Muscle of arm (tissue), 12 donors: Measurements from ENCODE around the gene PSORS1C2. TPM values are rescaled to one million over a fixed set of nuclear protein-coding genes. Genes with fewer than 3 reads are reported as not detected.
A peak's percentile ranks its signal among the peaks of the same experiment; 100 is the strongest.

Source experiments
- DNase-seq: peaks from one replicate; pipeline ENCODE4 v3.0.0-alpha.2; 2013
- polyA plus RNA-seq, 12 donors: library from polyadenylated mRNA; unstranded; fragments of 120-200 nt; gene quantifications; one replicate each; pipeline ENCODE4 v1.2.1, GENCODE V29; 2013; ENCODE audit not compliant: insufficient read length in 12 of 12

PSORS1C2 gene
- polyA plus RNA-seq, 12 donors: 0.16 to 0.85 (median 0.19) TPM; not detected in 7

DNA sequence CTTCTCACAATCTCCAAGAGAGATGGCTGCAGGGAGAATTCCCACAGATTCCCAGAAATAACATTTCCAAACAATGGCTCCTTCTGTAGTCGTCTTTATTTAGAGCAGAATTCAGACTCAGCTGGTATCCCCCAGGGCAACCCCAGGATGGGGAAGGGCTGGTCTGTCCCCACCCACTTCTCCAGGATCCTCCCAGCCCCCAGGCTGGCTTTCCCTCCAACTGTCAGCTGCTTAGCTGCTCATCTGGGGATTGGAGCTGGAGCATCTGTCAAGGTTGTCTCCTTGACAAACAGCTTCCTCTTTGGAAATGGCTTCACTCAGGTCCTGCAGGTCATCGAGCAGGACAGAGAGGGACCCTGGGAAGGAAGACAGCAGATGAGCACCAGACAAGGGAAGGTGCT, 3.5 kb upstream of the PSORS1C2 start:
- peak; percentile 29 for DNase-seq

DNA sequence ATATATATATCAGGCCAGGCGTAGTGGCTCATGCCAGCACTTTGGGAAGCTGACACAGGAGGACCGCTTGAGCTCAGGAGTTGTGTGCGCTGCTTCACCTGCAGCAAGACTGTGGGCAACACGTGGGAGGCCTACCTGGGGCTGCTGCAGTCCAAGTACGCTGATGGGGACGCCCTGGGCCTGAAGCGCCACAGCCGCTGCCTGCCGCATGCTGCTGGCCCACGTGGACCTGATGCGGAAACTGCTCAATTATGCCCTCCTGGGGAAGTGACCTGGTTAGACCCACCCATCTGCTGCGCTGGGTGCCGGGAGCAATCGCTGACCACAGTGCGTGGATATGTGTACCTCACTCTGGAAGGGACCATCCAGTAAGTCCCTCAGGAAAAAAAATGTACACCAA, 1.8 kb upstream of the PSORS1C2 start:
- no peak for DNase-seq

DNA sequence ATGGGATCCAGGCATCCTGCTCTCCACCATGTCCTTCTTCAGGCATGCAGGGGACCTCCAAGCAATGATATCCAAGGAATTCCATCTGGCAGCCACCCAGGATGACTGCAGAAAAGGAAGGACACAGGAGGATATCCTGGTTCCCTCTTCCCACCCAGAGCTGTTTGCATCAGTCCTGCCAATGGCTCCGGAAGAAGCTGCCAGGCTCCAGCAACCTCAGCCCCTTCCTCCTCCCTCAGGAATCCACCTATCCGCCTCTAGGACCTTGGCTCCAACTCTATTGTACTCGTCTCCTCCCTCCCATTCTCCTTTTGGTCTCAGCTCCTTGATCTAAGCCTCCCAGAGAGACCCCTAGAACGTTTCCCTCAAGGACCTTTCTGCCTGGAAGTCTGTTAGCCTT, 733 bp upstream of the PSORS1C2 start:
- DNase-seq: no peak

DNA sequence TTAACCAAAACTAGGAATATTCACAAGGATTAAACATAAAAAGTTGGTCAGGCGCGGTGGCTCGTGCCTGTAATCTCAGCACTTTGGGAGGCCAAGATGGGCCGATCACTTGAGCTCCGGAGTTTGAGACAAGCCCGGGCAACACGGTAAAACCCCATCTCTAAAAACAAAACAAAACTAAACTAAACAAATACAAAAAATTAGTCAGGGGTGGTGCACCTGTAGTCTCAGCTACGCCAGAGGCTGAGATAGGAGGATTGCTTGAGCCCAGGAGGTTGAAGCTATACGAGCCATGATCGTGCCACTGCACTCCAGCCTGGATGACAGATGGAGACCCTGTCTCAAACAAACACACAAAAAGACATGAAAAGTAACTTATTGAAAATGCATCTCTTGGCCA, 3.2 kb downstream of the PSORS1C2 start:
- no peak for DNase-seq

DNA sequence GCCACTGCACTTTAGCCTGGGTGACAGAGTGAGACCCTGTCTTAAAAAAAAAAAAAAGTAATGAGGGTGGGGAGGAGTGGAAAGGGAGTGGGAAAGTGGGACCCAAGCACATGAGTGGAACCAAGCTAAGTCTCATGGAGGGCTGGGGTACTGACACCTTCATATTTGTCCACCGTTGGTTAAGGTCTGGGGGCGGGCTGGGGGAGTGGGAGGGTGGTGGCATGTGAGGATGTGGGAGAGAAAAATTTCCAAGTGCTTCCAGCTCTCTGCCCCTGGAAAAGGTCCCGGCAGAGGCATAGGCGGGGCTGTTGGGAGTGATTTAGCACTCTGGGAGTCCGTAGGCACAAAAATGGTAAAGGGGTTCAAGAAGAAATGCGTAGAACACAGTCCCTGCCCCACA, 6.1 kb downstream of the PSORS1C2 start:
- no peak for DNase-seq

DNA sequence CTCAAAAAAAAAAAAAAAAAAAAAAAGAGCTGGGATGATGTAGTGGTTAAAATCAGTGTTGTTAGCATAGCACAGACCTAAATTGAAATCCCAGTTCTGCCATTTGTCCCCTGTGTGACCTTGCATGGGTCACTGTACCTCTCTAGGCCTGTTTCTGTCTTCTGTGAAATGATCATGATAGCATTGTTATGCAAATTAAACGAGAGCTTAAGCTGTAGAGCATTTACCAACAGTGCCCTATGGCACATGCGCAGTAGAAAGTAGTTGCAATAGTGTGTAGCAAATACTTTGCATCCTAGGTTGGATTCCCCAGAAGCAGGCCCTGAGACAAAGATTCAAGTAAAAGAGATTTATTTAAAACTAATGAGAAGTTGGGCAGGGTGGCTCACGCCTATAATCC, 7.3 kb downstream of the PSORS1C2 start:
- no peak for DNase-seq

DNA sequence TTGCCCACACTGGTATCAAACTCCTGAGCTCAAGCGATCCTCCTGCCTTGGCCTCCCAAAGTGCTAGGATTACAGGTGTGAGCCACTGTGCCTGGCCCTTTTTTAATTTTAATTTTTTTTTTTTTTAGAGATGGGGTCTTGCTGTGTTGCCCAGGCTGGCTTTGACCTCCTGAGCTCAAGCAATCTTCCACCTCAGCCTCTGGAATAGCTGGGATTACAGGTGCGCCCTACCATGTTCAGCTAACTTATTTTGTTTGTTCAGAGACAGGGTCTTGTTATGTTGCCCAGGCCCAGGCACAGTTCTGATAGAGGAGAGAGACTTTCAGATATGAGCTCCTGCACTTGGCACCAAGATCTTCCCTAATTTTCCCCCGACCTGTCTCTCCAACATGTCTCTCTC, 8.1 kb downstream of the PSORS1C2 start:
- no peak for DNase-seq

DNA sequence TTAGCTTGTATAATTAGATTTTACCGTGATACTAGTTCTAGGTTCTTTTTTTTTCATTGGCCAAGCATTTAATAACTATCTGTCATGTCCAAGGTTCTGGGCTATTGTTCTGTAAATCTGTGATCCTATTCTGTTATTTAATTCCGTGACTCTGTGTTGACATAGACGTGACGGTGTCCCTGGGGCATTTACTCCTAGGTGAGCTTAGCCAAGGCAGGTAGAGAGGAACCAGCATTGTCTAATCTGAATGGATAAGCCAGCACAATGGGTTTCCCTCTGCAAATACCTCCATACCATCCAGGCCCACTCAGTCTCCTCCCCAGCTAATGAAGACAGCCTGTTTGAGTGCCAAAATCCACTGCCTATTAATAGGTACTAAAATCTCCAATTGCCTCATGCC, 9.7 kb downstream of the PSORS1C2 start:
- DNase-seq: no peak

DNA sequence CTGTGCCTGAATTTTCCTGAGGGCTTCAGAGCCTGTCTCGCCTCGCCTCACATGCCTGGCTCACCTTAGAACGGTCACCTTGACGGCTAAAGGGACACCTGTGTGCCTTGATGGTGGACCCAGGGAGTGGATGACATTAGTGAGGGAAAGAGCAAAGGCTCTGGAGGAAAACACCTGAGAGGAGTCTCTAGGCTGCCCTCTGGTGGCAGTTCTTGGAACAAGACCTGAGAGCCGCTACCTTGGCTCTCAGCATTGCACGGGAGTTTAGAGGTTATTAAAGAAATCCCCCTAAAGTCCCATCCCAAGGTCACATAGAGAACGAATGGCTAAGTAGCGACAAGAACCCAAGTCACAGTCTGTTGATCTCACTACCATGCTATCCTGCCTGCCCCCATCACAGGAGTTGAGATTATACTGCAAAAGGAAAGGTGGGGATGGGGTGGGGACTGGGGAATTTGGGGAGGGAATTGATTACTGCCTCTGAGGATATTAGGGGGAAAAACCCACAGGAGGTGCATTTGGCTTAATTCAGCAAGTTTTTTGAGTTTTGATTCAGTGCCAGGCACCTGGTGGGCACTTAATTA, 10.7 kb downstream of the PSORS1C2 start:
- DNase-seq: no peak

DNA sequence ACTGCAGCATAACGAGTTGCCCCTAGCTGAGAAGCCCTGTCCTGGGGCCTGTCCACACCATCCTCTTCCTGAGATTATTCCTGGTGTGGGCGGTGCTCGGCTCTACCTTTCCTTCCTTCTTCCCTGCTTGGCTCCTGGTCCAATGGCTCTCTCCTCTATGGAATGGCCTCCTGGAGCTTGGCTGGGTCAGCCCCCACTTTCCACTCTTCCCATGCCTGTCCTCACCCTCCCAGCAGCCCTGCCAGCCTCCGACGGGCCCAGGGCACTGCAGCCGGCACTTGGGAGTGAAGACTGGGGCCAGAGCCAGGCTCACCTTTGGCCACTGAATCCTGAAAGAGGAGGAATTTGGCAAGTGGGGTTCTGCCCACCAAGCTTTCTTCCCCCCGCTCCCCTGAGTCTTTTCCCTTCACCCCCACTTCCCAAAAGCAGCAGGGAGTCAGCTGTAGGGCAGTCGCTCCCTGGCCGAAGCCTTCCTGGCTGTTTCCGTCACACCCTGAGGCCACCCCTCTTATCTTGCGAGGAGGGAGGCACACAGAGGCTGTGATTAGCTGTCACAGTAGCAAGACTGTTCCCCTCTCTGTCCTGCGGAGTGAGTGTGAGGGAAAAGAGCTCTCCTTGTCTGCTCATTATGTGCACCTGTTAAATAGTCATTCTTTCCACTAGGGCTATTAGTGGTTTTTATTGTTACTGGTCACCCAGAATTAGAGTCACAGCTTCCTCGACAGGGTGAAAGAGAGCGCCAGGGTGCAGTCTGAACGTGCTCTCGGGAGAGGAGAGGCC, 12.3 kb downstream of the PSORS1C2 start:
- no peak for DNase-seq

DNA sequence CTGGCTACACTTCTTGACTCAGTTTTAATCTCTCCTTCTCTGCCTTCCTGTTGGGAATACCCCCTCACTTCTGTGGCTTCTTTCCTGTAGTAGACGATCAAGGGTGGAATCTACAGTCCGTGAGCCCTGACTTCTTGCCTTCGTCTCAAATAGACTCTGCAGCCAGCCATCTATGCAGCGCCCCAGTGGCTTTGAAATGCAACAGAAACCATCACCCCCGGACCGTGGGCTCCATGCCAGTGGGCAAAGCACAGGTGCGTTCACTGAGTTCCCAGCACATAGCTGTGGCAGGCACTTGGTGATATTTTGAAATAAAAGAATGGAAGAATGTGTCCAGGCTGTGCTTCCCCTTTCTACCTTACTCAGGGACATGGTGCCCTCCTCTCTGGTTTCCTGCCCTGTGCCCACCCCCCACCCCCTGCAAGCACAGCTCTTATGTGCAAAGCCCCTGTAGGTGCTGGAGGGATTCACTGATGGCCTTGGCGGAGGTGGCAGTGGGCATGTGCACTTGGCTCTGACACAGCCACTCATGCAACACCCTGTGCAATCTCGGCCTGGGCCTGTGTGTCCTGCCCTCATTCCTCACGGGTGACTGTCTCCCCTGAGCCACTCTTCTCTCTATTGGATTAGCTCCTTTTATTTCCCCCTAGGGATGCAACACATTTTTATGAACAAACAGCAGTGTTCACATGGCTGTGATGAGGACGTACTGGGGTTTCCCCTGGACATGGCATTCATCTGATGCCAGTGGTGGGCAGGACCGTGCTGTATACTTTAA, 13.1 kb downstream of the PSORS1C2 start:
- DNase-seq: no peak

DNA sequence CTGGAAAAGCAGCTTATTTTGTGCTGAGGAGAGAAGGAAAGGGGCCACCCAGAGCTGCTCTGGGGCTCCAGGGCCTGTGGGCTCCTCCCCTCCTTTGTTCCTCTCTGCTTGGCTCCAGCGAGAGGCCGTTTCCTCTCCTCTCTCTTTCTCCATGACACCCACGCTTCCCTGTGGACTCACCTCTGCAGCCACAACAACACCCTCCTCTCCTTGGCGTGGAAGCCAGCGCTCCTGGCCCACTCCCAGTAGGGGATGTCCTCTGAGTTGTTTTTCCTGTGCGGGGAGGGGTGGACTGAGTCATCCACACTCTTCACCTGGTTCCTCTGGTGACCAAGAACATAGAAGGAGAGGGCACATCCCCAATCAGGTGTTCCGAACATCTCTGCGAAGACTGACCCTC, 13.7 kb downstream of the PSORS1C2 start:
- DNase-seq: peak; percentile 59

DNA sequence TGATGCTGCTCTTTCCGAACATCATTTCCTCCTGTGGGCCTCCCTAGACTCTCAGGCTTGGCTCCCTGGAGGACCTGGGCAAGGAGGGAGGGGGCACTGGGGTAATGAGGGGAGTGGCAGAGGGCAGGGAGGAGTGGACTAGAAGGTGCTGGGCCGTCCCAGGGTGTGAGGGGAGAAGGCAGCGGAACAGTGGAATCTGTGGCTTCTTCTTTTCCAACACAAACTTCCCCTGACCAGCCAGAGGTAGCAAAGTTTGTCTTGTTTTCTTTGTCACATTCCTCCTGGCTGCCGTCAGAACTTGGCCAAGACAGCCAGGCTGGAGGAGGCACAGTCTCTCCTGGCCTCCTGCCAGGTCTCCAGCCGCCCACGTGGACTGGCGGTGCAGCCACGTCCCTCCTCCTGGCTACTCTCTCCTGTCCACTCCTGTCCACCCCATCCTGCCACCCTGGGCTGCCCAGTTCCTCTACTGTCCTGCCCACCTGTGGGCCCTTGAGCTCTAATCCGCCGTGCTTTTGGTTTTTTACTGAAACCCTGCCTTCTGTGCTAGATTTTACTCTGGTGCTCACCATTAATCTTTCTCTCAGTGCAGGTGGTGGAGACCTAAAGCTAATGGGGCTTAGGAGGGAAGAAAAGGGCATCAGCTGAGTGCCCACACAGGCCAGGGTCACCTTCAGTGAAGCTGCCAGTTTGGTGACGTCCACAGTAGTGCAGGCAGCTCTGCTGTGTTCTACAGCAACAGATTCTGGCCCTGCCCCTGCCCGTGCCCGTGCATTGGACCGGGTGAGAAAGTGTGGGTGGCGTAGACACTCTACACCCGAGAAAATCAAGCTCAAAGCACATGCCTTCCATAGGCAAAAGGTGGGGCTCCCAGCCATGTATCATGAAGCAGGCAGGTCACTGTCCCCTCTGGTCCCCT, 15.8 kb downstream of the PSORS1C2 start:
- DNase-seq: peak; percentile 75

DNA sequence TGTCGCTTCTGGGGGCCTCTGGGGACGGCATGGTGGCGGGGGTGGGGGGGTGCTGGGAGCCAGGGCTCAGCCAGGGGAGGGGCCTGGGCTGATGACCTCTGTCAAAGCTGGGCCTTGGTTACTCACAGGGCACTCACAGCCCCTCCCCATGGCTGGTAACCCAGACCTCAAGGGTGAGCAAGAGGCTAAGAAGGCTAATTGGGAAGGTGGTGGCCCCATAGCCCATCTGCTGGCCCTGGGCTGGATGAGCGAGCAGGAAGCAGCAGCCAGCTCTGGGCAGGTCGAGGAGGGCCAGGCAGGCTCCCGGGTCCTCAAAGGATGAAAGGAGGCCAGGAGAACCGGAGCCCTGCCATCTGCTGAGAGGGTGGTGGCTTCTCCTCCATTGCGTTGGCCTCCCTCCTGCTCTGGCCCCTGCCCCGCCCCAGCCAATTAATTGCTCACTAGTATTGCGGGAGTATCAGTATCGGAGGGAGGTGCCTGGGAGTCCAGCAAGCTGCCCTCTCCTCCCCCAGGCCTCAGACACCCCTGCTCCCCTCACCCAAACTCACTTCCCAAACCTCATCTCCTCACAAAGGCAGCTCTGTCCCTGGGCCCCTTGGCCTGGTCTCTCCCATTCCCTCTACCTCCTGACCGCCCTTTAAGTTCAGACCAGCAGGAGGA, 17.6 kb downstream of the PSORS1C2 start:
- DNase-seq: no peak

DNA sequence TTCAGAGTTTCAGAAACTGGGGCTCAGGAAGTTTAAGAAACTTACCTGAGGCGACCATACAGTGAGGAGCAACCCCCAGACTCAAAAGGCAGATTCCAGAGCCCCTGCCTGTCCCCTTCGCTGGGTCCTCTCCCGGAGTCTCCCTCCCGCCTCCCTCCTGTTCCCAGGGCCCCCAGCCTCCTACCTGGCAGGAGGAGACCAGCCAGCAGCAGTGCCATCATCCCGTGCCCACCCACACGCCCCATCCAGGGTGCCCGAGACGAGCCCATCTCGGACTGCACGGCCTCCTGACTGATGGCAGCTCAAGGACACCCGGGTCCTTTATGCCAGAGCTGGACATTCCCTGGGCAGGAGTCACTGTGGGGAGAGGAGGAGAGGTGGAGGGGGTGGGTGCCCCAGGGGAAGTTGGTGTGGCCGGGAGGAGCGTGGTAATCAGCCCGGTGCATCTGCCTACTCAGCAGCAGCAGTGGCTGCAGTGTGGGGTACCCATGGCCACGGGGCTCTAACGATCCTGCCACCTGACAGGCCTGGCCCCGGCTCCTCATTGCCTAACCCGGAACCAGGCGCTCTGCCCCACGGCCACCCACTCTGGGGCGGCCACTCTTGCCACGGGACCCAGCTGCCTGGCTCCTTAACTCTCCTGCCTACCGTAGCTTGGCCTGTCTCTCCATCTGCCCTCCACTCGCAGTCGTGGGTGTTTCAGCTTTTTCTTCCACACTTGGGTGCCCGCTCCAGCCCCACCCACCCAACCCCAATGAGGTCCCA, 18.5 kb downstream of the PSORS1C2 start, which contains the start of gene CDSN:
TSS of gene CDSN (minus strand) at position 296 of the 765 bp plus-strand sequence. CDS start at position 269, 27 bp downstream.
- no peak for DNase-seq

DNA sequence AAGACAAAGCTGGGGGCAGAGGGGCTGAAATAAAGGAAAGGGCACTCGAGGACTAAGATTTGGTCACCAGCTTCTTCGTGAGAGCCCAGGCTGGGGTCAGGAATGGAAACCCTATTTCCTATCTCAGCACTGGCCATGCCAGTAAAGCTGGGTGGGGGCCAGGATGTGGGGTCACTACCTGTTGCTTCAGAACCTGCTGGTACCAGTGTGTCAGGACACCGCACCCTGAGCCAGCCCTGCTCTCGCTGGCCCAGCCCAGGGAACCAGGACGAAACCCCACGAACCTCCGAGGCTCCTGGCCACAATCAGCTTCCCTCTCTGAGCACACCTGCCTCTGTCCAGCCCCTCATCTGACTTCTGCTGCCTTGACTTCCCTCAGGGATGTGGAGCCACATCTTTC, 20.7 kb downstream of the PSORS1C2 start:
- DNase-seq: no peak

DNA sequence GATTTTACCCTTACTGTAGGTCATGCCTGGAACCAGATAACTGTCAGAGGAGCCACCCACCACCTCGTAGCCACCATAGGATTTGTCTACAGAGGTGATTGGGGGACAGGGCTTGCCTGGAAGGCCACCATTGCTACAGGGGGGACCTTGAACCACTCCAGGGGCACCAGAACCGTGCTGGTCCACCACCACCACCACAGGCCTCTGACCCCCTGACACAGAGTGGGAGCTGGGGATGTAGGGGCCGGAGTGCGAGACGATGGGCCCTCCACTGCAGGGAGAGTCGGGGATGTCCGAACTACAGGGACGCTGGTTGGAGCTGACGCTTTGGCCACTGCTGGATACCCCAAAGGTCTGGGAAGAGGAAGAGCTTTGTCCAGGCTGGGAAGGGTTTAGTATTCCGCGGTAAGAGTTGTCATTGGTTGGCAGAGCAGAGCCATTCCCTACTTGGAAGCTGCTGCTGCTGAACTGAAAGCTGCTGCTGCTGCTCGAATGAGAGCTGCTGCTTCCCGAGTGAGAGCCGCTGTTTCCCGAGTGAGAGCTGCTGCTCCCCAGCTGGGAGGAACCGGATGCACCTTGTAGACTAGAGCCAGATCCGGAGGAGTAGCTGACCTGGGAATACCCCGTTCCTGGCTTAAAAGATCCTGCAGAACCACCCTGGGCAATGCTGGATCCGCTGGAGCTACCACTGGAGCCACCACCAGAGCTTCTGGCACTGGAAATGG, 22.0 kb downstream of the PSORS1C2 start:
- DNase-seq: no peak

DNA sequence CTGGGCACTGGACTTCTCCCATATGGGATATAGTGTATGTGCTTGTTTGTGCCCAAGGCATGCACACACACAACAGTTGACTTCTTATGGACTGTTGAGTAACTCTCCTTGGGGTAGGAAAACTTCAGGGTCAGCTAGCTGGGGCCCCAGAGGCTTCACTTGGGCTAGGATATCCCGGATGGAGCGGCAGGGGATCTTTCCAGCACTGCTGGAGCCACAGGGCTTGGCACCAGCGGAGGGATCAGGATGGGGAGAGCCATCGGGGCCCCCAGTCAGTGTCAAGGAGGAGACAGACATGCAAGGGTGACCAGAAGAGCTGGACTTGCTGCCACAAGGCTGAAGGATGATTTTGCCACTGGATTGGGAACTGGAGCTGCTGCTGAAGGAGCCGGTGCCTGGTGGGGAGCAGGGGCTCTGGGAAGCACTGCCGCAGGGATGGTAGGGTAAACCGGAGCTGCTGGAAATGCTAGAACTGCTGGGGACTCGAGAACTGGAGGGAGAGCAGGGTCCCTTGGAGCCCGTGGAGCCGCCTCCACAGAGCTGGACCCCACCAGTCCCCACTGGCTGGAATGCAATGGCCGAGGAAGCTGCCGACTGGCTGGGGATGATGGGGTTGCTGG, 22.8 kb downstream of the PSORS1C2 start:
- DNase-seq: no peak
